ES-I3 (cell line): ENCODE data around the gene PLEKHG1.

Source experiments
- H3K36me3 ChIP-seq: 2 replicates; pipeline ENCODE4 v1.6.1; 2013; ENCODE audit warnings: mild to moderate bottlenecking, low read length, control low read depth, moderate library complexity; ENCODE audit not compliant: insufficient read depth
- H3K4me1 ChIP-seq: 2 replicates; pipeline ENCODE4 v1.6.1; 2013; ENCODE audit warnings: mild to moderate bottlenecking, control low read depth, low read length; ENCODE audit not compliant: insufficient read depth
- H3K9ac ChIP-seq: 2 replicates; pipeline ENCODE4 v1.6.1; 2013; ENCODE audit warnings: low read depth, mild to moderate bottlenecking, low read length, moderate library complexity
- H3K9me3 ChIP-seq: 2 replicates; pipeline ENCODE4 v1.6.1; 2013; ENCODE audit warnings: mild to moderate bottlenecking, low read length, moderate library complexity; ENCODE audit not compliant: control insufficient read depth, insufficient read depth

PLEKHG1 gene

GRCh38 chr6:150600301-150601017, 774 bp downstream of the PLEKHG1 start:
- no peaks in the 10 kb centered on the region for H3K9me3 ChIP-seq
- H3K4me1 ChIP-seq, result peaks cover 4% of the 10 kb centered on the region; the same call in 1 of the 2 replicates
- peak overlapping the region; percentile 84; the same call in 1 of the 2 replicates for H3K9ac ChIP-seq
- no peaks in the 10 kb centered on the region for H3K36me3 ChIP-seq

GRCh38 chr6:150601439-150601838, 1.8 kb downstream of the PLEKHG1 start:
- no peaks in the 10 kb centered on the region for H3K36me3 ChIP-seq
- peaks cover 4% of the 10 kb centered on the region; the same call in 1 of the 2 replicates for H3K4me1 ChIP-seq
- no peaks in the 10 kb centered on the region for H3K9me3 ChIP-seq
- no peak overlapping the region for H3K9ac ChIP-seq

DNA sequence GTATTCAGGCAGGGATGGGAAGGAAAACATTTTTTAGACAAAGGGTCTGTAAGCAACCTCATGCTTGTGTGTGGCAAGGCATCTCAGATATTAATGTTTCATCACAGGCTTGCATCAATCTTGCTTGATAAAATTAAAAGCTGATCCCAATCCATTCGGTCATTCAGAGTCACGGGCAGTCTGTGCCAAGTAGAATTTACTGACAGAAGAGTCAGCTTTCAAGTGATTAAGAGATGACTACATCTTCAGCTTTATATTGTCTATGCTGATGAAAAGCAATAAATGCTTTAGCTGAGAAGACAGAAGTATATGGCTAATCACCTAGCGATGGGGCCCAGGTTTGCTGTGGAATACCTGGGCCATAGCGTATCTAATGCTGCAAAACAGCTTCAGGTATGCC, 3.5 kb downstream of the PLEKHG1 start:
- Histone ChIP-seq H3K9me3 (no peaks in the 10 kb centered on the region), H3K9ac (no peak overlapping the region), H3K4me1 (peaks cover 4% of the 10 kb centered on the region; the same call in 1 of the 2 replicates), H3K36me3 (no peaks in the 10 kb centered on the region)

- Histone ChIP-seq H3K4me1 (peaks cover 4% of the 10 kb centered on the region; the same call in 1 of the 2 replicates), H3K36me3 (no peaks in the 10 kb centered on the region), H3K9ac (no peak overlapping the region), H3K9me3 (no peaks in the 10 kb centered on the region)
Observed at GRCh38 chr6:150604467-150604866, 4.8 kb downstream of the PLEKHG1 start.

- no peaks in the 10 kb centered on the region for H3K36me3 ChIP-seq
- peaks cover 4% of the 10 kb centered on the region; the same call in 1 of the 2 replicates for H3K4me1 ChIP-seq
- H3K9ac ChIP-seq, result no peak overlapping the region
- H3K9me3 ChIP-seq, result no peaks in the 10 kb centered on the region
Observed at GRCh38 chr6:150605333-150605732, 5.6 kb downstream of the PLEKHG1 start.

GRCh38 chr6:150606168-150606591, 6.5 kb downstream of the PLEKHG1 start:
- peaks cover 2% of the 10 kb centered on the region; the same call in 1 of the 2 replicates for H3K4me1 ChIP-seq
- no peaks in the 10 kb centered on the region for H3K36me3 ChIP-seq
- no peak overlapping the region for H3K9ac ChIP-seq
- H3K9me3 ChIP-seq, result no peaks in the 10 kb centered on the region

DNA sequence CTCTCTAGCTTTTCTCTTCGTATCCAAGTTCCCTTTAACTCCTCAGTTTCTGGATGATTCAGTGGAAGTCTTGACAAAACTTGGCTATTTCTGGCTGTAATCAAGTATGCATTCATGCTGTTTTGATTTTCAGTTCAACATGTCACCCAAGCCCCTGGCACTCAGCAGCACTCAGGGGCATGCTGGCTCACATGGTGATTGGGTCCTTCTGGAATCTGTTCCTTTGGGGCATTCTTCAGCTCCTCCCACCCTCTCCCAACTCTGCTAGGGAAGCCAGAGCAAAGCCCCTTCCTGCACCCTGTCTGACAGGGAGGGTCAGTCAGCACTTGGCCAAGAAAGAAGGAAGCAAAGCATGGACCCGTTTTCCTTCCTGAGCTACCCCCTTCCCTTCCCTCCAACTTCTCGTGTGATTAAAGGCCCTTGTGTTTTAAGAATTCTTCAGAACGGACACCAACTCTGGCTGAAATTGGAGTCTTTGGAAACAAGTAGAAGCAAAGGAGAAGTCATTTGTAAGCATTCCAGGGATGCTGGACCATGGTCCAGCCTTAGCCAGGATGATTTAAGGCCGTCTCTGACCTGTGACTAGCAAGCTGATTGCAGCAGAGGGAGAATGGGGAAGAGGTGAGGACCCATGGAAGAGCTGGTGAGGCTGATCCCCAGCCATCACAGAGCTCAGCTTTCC, 7.1 kb downstream of the PLEKHG1 start:
- no peaks in the 10 kb centered on the region for H3K4me1 ChIP-seq

GRCh38 chr6:150607329-150607650, 7.6 kb downstream of the PLEKHG1 start:
- H3K36me3 ChIP-seq, result no peaks in the 10 kb centered on the region
- no peaks in the 10 kb centered on the region for H3K4me1 ChIP-seq
- no peaks in the 10 kb centered on the region for H3K9me3 ChIP-seq
- no peak overlapping the region for H3K9ac ChIP-seq

More for the DNA sequence above, 7.1 kb downstream of the PLEKHG1 start:
- H3K9ac ChIP-seq, result no peak overlapping the region
- H3K36me3 ChIP-seq, result no peaks in the 10 kb centered on the region
- H3K9me3 ChIP-seq, result no peaks in the 10 kb centered on the region

- H3K9me3 ChIP-seq, result no peaks in the 10 kb centered on the region
- H3K36me3 ChIP-seq, result no peaks in the 10 kb centered on the region
- no peaks in the 10 kb centered on the region for H3K4me1 ChIP-seq
- H3K9ac ChIP-seq, result no peak overlapping the region
Observed at GRCh38 chr6:150610584-150610983, 10.9 kb downstream of the PLEKHG1 start.

DNA sequence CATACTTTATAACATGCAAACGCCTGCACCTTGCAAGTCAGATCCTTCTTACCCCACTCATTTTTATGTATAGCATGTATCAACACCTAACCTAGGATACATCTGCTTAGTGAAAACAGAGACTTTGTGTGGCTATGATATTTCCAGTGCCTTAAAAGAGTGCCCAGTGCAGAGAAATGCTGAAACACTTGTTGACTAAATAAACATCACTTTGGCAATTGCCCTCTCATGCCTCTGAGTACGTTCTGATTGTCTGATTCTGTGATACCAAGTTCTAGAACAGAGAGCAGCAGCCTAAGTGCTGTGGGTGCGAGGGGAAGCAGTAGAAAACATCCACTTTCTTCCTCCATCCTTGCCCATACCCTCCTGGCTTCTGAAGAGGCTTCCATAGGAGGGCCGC, 13.6 kb downstream of the PLEKHG1 start:
- Histone ChIP-seq H3K4me1 (no peaks in the 10 kb centered on the region), H3K9ac (no peak overlapping the region), H3K9me3 (no peaks in the 10 kb centered on the region), H3K36me3 (no peaks in the 10 kb centered on the region)

- no peaks in the 10 kb centered on the region for H3K9me3 ChIP-seq
- no peak overlapping the region for H3K9ac ChIP-seq
- no peaks in the 10 kb centered on the region for H3K36me3 ChIP-seq
- no peaks in the 10 kb centered on the region for H3K4me1 ChIP-seq
Observed at GRCh38 chr6:150615967-150616366, 16.3 kb downstream of the PLEKHG1 start.

- no peak overlapping the region for H3K9ac ChIP-seq
- H3K36me3 ChIP-seq, result no peaks in the 10 kb centered on the region
- H3K4me1 ChIP-seq, result no peaks in the 10 kb centered on the region
- H3K9me3 ChIP-seq, result no peaks in the 10 kb centered on the region
Observed at GRCh38 chr6:150616586-150616985, 16.9 kb downstream of the PLEKHG1 start.

DNA sequence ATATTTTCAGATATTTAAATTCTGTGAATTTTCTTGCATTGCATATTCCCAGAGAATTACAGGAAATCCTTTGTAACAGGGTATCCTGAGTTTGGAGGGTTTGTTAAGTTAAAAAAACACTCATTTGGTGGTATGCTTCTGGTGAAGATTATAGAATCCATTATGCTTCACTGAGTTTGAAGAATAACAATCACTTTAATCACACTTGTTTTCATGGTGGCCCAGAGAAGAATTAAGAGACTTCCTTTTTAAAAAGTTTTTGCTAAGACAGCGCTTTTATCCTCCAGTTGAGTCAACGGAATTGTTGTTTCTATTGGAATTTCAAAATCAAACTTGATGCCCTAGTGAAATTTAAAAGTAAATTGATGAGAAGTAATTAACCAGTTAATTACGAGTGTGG, 17.4 kb downstream of the PLEKHG1 start:
- no peaks in the 10 kb centered on the region for H3K4me1 ChIP-seq
- no peaks in the 10 kb centered on the region for H3K36me3 ChIP-seq
- H3K9ac ChIP-seq, result no peak overlapping the region
- H3K9me3 ChIP-seq, result no peaks in the 10 kb centered on the region

- Histone ChIP-seq H3K9me3 (no peaks in the 10 kb centered on the region), H3K4me1 (no peaks in the 10 kb centered on the region), H3K9ac (no peak overlapping the region), H3K36me3 (no peaks in the 10 kb centered on the region)
Observed at GRCh38 chr6:150617496-150618460, 18.1 kb downstream of the PLEKHG1 start.
